Stimulated activated CD8-positive, alpha-beta memory T cell treated with anti-CD3 and anti-CD28 coated beads, Interleukin-15, amount 100 ng/mL, for 1 hour (primary cell): ENCODE data around the gene ZC3H18.

Experiments used
- DNase-seq: peaks from one replicate; pipeline ENCODE4 v3.0.0-alpha.2; 2020; ENCODE audit warnings: low read depth

The ZC3H18 gene

DNA sequence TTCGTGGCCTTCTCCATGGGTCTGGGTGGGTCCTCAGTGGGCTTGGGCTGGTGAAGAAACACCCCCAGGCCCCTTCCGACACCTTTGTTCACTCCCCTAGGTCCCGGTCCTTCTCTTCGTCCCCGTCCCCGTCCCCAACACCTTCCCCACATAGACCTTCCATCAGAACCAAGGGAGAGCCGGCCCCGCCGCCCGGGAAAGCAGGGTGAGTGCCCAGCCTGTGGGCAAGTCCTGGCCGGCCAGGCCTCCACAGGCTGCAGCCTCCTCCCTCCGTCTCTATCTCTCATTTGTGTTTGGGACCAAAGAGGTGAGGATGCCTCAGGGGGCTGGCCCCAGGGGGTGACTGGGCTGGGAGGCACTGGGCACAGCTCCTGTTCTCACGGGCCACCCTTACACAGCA, 53.7 kb downstream of the ZC3H18 start:
- DNase-seq, result no peak

DNA sequence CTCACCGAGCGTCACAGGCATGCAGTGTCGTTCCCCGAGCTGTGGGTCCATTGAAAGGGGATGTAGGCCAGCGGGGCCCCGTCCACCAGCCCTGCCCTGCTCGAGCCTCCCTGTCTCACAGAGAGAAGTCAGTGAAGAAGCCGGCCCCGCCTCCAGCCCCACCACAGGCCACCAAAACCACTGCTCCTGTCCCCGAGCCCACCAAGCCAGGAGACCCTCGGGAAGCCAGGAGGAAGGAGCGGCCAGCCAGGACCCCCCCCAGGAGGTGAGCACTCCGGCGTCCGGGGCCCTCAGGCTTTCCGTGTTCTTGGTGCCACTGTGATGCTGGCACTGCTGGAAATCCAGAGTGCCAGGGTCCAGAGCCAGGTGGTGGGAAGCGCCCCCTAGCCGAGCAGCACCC, 54.3 kb downstream of the ZC3H18 start:
- no peak for DNase-seq

GRCh38 chr16:88624977-88625576, 54.9 kb downstream of the ZC3H18 start:
- no peak for DNase-seq

GRCh38 chr16:88626646-88627045, 56.4 kb downstream of the ZC3H18 start:
- no peak for DNase-seq

DNA sequence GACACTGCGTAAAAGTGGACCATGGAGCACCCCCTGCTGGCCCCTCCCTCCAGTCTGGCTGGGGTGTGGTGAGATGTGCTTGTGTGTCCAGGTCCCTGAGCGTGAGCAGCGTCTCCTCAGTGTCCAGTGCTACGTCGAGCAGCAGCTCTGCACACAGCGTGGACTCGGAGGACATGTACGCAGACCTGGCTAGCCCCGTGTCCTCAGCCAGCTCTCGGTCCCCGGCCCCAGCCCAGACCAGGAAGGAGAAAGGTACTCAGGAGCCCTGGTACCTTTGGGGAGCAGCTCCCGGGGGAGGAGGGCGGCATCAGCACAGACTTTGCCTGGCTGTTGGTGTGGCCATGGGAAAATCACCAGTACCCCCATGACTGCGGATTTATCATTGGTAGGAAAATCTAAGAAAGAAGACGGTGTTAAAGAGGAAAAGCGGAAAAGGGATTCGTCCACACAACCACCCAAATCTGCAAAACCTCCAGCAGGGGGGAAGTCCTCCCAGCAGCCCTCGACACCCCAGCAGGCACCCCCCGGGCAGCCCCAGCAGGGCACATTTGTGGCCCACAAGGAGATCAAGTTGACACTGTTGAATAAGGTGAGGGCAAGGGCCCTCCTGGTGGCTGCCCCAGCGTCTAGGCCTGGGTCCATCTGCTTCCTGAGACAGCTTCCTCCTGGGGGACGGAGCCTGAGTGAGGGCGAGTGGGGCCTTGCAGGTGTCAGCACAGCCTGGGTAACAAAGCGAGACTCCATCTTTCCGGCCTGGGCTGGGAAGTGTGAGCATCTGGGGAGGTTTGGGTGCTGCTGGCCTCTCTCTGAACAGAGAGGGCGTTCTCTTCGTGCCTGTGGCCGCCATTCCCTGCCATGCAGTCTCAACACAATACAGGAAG, 57.6 kb downstream of the ZC3H18 start:
- no peak for DNase-seq

GRCh38 chr16:88628512-88628974, 58.3 kb downstream of the ZC3H18 start:
- no peak for DNase-seq

- DNase-seq, result no peak
Measured at GRCh38 chr16:88629835-88630234, 59.6 kb downstream of the ZC3H18 start.

GRCh38 chr16:88630433-88630832, 60.2 kb downstream of the ZC3H18 start:
- DNase-seq, result no peak

GRCh38 chr16:88630941-88631340, 60.7 kb downstream of the ZC3H18 start:
- no peak for DNase-seq

- no peak for DNase-seq
Measured at GRCh38 chr16:88631384-88631783, 61.2 kb downstream of the ZC3H18 start.

DNA sequence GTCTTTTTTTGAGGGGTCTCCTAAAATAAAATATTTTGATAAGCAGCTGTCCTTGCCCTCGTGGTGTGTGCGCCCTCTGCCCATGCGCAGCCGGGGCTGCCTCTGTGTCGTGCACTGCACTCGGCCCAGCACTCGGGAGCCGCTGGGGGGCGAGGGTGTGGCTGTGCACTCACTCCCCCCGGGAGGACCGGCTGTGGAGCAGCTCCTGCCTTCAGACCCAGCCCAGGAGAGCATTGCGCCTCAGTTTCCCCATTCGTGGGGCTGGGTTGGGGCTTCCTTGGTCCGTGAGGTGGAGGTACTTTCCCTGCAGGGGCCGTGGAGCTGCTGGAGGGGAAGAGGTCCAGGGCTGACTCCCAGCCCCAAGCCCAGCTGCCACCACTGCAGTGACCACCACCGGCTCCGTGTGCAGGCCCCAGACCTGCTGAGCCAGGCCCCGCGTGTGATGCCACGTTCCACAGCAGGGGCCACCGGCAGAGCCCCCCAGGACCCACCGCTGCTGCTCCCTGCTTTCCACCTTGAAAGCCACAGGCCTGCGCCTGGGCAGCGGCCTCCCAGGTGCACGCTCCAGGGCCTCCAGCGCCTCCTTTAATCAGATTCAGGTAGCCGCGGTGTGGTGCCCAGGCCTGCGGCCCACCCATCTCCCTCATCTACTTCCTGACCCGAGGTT, 61.9 kb downstream of the ZC3H18 start:
- DNase-seq, result no peak

DNA sequence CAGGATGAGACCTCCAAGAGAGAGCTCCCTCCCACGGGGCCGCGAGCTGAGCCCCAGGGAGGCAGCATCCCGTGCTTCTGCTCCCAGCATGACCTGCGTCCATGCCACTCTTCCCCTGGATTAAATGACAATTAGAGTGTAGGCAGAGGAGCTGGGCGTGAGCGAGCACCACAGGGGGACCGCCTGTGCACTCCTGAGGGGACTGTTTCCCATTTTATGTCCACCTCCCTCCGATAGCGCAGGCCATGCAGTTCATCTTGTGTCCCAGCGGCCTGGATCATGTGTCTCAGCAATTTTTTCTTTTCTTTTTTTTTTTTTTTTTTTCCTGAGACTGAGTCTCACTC, 62.4 kb downstream of the ZC3H18 start:
- no peak for DNase-seq

GRCh38 chr16:88633684-88634140, 63.5 kb downstream of the ZC3H18 start:
- DNase-seq, result no peak

DNA sequence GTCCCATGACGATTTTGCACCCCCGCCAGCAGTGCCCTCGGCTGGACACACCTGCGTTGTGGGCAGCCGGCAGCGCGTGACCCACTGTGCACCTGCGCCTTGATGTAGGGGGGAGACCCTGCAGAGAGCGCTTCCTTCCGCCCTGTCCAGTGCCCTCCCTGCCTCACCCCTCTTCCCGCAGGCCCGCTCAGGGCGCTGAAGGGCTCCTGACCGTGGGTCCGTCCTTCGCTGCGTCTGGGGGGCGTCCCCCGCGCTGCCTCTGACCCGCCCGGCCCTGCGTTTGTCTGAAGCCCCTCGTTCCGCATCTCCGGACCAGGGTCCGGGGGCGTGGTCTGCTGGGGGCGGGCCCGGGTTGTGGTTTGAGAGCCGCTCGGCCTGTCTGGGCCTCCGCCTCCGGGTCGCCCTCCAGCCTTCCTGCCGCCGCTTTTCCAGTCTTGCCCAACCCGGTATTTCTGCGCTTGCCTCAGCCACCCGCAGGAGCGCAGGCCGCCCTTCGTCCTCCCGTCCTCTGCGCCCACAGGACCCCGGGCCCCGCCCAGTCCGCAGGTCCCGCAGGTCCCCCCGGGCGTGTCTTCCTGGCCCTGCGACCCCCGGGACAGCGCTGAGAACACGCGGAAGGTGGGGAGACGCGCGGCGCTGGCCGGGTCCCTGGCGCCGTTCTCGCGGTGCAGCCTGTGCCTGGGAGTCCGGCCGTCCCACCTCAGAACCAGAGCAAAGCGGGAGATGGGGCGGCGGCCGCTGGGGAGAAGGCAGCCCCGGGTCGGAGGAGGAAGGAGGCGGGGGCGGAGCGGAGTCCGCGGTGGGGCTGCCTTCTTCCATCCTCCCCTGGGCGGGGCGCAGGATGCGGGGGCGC, 64.2 kb downstream of the ZC3H18 start:
- no peak for DNase-seq

GRCh38 chr16:88634994-88635670, 64.9 kb downstream of the ZC3H18 start:
- DNase-seq, result no peak

DNA sequence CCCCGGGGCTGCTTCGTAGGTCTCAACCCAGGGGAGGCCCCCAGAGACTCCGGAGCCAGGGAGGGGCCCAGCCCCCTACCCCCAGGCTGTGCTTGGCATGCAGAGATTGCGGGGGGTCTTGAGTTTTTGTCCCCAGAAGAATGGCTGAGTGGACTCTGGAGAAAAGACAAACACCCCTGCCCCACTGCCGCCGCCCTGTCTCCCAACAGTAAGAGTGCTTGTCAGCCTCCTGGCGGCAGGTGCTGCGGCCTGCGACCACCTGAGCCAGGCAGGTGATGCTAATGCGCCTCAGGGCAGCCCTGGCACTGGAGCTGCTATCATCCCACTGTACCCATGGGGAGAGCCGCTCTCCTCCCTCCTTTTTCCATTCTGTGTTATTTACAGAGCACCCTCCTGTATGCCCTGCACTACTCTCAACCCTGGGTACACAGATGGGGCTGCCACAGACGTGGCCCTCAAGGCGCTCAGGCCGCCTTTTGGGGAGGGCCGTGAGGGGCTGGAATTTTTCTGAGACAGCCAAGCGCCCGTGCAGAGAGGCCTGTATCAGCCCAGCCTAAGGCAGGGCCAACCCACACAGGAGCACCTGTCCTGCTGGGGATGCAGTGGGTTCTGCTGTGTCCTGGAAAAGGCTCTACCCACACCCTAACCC, 65.6 kb downstream of the ZC3H18 start:
- no peak for DNase-seq

DNA sequence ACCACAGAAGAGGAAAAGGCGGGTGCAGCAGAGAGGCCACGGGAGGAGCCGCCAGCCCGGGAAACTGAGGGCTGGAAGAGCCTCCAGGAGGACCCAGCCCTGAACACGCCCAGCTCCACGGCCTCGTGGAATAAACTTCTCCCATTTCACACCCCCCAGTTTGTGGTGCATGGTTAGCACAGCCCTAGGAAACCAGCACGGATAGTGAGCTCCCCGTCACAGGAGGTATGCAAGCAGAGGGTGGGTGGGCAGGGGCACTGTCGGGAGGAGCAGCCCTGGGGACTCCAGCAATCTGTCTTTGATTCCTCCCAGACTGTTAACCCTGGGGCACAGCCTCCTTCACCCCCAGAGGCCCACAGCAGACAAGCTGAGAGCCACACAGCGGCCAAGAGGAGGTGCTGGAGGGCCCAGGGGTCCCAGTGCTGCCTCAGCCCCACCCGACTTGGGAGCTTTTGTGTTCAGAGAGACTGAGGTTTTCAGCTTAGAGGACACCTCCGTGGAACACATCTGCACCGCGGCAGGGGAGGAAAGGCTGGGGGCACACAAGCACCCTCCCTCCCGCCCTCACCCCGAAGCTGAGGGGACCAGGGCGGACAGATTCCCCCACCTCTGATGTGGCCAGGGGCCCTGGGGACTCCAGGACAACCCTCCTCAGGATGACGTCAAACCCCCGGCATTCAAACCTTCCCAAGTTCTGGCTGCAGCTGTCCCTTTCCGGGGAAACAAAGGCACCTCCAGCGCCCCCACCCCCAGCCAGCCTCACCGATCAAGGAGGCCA, 66.5 kb downstream of the ZC3H18 start:
- DNase-seq, result no peak

DNA sequence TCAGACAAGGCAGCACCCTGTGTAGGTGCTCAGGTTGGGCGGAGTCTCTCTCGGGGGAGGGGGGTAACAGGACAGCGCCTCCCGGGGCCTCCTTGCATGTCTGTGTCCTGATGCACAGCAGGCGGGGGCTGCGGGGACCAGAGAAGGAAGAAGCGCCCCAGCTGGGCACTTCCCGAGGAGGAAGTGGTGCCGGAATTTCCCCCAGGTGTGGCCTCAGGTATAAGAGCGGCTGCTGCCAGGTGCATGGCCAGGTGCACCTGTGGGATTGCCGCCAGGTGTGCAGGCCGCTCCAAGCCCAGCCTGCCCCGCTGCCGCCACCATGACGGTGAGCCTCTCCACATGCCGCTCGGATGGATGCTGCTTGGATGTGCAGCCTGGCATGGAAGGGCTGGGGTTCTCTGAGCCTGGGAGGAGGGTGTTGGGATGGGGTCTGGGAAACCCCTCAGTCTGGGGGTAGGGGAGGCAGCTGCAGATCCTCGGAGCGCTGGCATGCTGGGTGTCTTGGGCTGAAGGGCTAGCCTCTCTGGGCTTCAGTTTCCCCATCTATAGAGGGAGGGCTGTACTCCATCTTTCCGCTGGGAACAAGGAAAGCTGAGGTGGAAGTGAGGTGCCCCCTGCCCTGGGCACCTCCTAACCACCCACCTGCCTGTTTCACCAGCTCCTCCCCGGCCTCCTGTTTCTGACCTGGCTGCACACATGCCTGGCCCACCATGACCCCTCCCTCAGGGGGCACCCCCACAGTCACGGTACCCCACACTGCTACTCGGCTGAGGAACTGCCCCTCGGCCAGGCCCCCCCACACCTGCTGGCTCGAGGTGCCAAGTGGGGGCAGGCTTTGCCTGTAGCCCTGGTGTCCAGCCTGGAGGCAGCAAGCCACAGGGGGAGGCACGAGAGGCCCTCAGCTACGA, 68.4 kb downstream of the ZC3H18 start, which contains the start of gene IL17C:
IL17C (plus strand) TSS at position 250 of the 908 bp plus-strand sequence; CDS start at position 320, 70 bp downstream.
- no peak for DNase-seq
